Measurements from ENCODE around the gene MEIS2. TPM values are rescaled to one million over a fixed set of nuclear protein-coding genes. Genes with fewer than 3 reads are reported as not detected.

MEIS2 gene
- total RNA-seq, 2 experiments from 2014 or later = not detected

DNA sequence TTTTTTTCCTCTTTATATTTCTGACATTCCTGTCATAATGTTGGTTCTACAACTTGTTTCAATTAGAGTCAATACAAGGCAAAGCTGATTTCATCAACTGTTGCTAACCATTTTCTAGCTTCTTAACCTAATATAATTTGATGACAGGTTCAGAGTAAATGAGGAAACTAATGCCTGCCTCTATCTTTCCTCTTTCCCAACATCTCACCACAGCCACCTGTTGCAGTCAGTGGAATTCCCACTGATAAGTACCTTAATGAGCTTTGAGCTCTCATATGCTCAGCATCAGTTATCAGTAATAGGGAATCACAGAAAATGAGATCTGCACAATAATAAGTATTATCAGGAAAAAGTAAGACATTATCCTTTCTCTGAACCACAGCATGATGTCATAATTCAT, 241.9 kb downstream of the MEIS2 start:
- no peak overlapping the region for H3K27ac ChIP-seq (ENCODE audit: low read depth in 1 of 2, low read length in 2 of 2)
- no peak for DNase-seq
- intact Hi-C loops (cut with DNase I, micrococcal nuclease) = no loop called here
- Mint-ChIP-seq H3K27ac (no peak overlapping the region), H3K36me3 (ENCODE audit: low read depth) (no peaks in the 10 kb centered on the region), H3K9me3 (no peaks in the 10 kb centered on the region), H3K4me3 (no peak overlapping the region), H3K4me1 (ENCODE audit: low read depth) (no peaks in the 10 kb centered on the region), H3K27me3 (peaks cover 10% of the 10 kb centered on the region)
- H3K9me3 ChIP-seq (ENCODE audit: control insufficient read depth in 1 of 2, insufficient read depth in 1 of 2, low read length in 2 of 2) = peaks cover 0 to 3% of the 10 kb centered on the region in 2 experiments
- ChIA-PET CTCF (no interaction called here), POLR2A (no interaction called here)
- H3K4me1 ChIP-seq (ENCODE audit: insufficient read depth, low read length) = no peaks in the 10 kb centered on the region
- ATAC-seq (ENCODE audit: poor library complexity) = no peak
- no peaks in the 10 kb centered on the region for H3K27me3 ChIP-seq (ENCODE audit: control insufficient read depth in 1 of 2, insufficient read depth in 2 of 2, low read length in 2 of 2)
- no peak overlapping the region for H3K4me3 ChIP-seq (ENCODE audit: low read length)
- H3K36me3 ChIP-seq (ENCODE audit: insufficient read depth, low read length) = no peaks in the 10 kb centered on the region
- TF ChIP-seq, protein P1, sequence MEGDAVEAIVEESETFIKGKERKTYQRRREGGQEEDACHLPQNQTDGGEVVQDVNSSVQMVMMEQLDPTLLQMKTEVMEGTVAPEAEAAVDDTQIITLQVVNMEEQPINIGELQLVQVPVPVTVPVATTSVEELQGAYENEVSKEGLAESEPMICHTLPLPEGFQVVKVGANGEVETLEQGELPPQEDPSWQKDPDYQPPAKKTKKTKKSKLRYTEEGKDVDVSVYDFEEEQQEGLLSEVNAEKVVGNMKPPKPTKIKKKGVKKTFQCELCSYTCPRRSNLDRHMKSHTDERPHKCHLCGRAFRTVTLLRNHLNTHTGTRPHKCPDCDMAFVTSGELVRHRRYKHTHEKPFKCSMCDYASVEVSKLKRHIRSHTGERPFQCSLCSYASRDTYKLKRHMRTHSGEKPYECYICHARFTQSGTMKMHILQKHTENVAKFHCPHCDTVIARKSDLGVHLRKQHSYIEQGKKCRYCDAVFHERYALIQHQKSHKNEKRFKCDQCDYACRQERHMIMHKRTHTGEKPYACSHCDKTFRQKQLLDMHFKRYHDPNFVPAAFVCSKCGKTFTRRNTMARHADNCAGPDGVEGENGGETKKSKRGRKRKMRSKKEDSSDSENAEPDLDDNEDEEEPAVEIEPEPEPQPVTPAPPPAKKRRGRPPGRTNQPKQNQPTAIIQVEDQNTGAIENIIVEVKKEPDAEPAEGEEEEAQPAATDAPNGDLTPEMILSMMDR (IDR thresholded peaks at IDR 0.05) = no peak

DNA sequence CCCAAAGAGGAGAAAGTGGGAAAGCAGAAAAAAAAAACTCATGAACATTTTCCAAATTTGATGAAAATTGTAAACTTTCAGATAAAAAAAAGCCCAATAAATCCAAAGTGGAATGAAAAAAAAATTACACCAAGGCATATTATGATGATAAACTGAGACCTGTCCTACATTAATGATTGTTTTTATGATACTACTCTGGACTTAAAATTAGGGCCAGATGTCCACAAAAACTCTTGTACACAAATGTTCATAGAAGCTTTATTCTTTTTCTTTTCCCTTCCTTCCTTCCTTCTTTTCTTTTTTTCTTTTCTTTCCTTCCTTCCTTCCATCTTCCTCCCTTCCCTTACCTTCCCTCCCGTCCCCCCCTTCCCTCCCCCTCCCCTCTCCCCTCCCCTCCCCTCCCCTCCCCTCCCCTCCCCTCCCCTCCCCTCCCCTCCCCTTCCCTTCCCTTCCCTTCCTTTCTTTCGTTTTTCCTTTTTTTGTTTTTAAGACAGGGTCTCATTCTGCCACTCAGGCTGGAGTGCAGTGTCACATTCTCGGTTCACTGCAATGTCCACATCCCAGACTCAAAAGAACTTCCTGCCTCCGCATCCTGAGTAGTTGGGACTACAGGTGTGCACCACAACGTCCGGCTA, 243.9 kb downstream of the MEIS2 start:
- Histone ChIP-seq H3K9me3 (ENCODE audit: control insufficient read depth in 1 of 2, insufficient read depth in 1 of 2, low read length in 2 of 2) (peaks cover 0 to 3% of the 10 kb centered on the region in 2 experiments), H3K36me3 (ENCODE audit: insufficient read depth, low read length) (no peaks in the 10 kb centered on the region), H3K27me3 (ENCODE audit: control insufficient read depth in 1 of 2, insufficient read depth in 2 of 2, low read length in 2 of 2) (no peaks in the 10 kb centered on the region), H3K4me3 (ENCODE audit: low read length) (no peak overlapping the region), H3K27ac (ENCODE audit: low read depth in 1 of 2, low read length in 2 of 2) (no peak overlapping the region), H3K4me1 (ENCODE audit: insufficient read depth, low read length) (no peaks in the 10 kb centered on the region)
- no peaks in the 10 kb centered on the region for H3K4me1 Mint-ChIP-seq (ENCODE audit: low read depth)
- H3K27ac Mint-ChIP-seq = no peak overlapping the region
- intact Hi-C loops (cut with DNase I, micrococcal nuclease) = no loop called here
- ATAC-seq (ENCODE audit: poor library complexity) (no peak), DNase-seq (no peak)
- H3K4me3 Mint-ChIP-seq = no peak overlapping the region
- TF ChIP-seq, protein P1 (IDR thresholded peaks at IDR 0.05) = no peak
- ChIA-PET CTCF (no interaction called here), POLR2A (no interaction called here)
- H3K36me3 Mint-ChIP-seq (ENCODE audit: low read depth) = no peaks in the 10 kb centered on the region
- peaks cover 11% of the 10 kb centered on the region for H3K27me3 Mint-ChIP-seq
- H3K9me3 Mint-ChIP-seq = no peaks in the 10 kb centered on the region

DNA sequence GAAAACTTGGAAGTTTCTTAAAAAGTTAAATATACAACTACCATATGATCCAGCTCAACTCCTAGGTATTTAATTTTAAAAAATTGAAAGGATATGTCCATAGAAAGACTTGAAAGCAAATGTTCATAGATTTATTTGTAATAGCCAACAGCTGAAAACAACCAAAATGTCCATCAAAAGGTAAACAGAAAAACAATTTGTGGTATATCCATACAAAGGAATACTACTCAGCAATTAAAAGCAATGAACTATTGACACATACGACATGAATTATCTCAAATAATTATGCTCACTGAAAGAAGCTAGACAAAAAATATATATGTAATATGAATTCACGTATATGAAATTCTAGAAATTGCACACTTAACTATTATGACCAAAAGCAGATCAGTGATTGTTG, 249.5 kb downstream of the MEIS2 start:
- DNase-seq = no peak
- no peak overlapping the region for H3K4me3 ChIP-seq (ENCODE audit: low read length)
- intact Hi-C loops (cut with DNase I, micrococcal nuclease) = no loop called here
- H3K4me3 Mint-ChIP-seq = no peak overlapping the region
- H3K27ac ChIP-seq (ENCODE audit: low read depth in 1 of 2, low read length in 2 of 2) = no peak overlapping the region
- POLR2A ChIA-PET = no interaction called here
- H3K36me3 ChIP-seq (ENCODE audit: insufficient read depth, low read length) = no peaks in the 10 kb centered on the region
- no peaks in the 10 kb centered on the region for H3K36me3 Mint-ChIP-seq (ENCODE audit: low read depth)
- ATAC-seq (ENCODE audit: poor library complexity) = no peak
- no peaks in the 10 kb centered on the region for H3K27me3 ChIP-seq (ENCODE audit: control insufficient read depth in 1 of 2, insufficient read depth in 2 of 2, low read length in 2 of 2)
- no peaks in the 10 kb centered on the region for H3K9me3 Mint-ChIP-seq
- no peaks in the 10 kb centered on the region for H3K4me1 Mint-ChIP-seq (ENCODE audit: low read depth)
- CTCF ChIA-PET = no interaction called here
- H3K4me1 ChIP-seq (ENCODE audit: insufficient read depth, low read length) = no peaks in the 10 kb centered on the region
- TF ChIP-seq, protein P1 (IDR thresholded peaks at IDR 0.05) = no peak
- H3K9me3 ChIP-seq (ENCODE audit: control insufficient read depth in 1 of 2, insufficient read depth in 1 of 2, low read length in 2 of 2) = no peaks in the 10 kb centered on the region
- no peak overlapping the region for H3K27ac Mint-ChIP-seq
- peaks cover 19% of the 10 kb centered on the region for H3K27me3 Mint-ChIP-seq
